H1 (cell line): ENCODE measurements around the gene LEPR. TPM values are rescaled to one million over a fixed set of nuclear protein-coding genes. Genes with fewer than 3 reads are reported as not detected.

Experiments
- CREB1 ChIP-seq: IDR thresholded peaks from 2 replicates; pipeline ENCODE4 v1.6.1; 2012; ENCODE audit warnings: inconsistent platforms
- EP300 ChIP-seq, 2 experiments: IDR thresholded peaks; 1 replicate in 1 of 2; 2 replicates in 1 of 2; pipeline ENCODE4 v1.6.1; 2011 to 2012; ENCODE audit warnings: low read depth in 2 of 2, low read length in 2 of 2, mild to moderate bottlenecking in 2 of 2, borderline replicate concordance in 1 of 2, inconsistent platforms in 1 of 2, moderate library complexity in 1 of 2
- RBBP5 ChIP-seq: IDR thresholded peaks from 2 replicates; pipeline ENCODE4 v1.7.1; 2012; ENCODE audit warnings: low read depth, mild to moderate bottlenecking, inconsistent platforms, low read length, moderate library complexity, borderline replicate concordance
- polyA plus RNA-seq, 7 experiments: library from polyadenylated mRNA; depleted of rRNA in 3 of 7; stranded (reverse) in 5 of 7; unstranded in 2 of 7; fragments of >200 nt in 5 of 7; fragments of 200-250 nt in 2 of 7; gene quantifications; 1 replicate in 5 of 7; 2 replicates in 1 of 7; 4 replicates in 1 of 7; pipeline versions ENCODE4 v1.2.1 to v1.2.3, GENCODE V29; 2011 to 2013; ENCODE audit warnings: missing spikeins in 2 of 7, mixed read lengths in 2 of 7
- total RNA-seq: library from RNA; stranded (reverse); fragmentation: NEBNext Ultra II Directional; extraction: Animal tissue kit (Norgen Biotek cat#: 25700); gene quantifications from 2 replicates; pipeline ENCODE4 v1.2.1, GENCODE V29; 2021

Gene LEPR
- total and polyA plus RNA-seq, 2 of the 8 experiments (the other 6 are each of a cell fraction or from before 2014, with no cell fraction given), result 1.3 to 3.9 TPM

- no peak for TF ChIP-seq EP300 (IDR thresholded peaks at IDR 0.05; ENCODE audit: borderline replicate concordance in 1 of 2, low read depth in 2 of 2, low read length in 2 of 2)
- no peak for TF ChIP-seq CREB1
- no peak for TF ChIP-seq RBBP5
Observed at GRCh38 chr1:65469126-65469888, 48.8 kb downstream of the LEPR start (continued).
